D341Med (cell line): ENCODE data around the gene RASD1.
"Not testable (repeated sequence)": the region's sequence is repeated elsewhere in the genome, so short reads cannot be mapped to it uniquely, and the experiment has no call there.

Experiments
- DNase-seq: peaks from one replicate; pipeline ENCODE4 v3.0.0; 2012; ENCODE audit warnings: low spot score

RASD1 gene

DNA sequence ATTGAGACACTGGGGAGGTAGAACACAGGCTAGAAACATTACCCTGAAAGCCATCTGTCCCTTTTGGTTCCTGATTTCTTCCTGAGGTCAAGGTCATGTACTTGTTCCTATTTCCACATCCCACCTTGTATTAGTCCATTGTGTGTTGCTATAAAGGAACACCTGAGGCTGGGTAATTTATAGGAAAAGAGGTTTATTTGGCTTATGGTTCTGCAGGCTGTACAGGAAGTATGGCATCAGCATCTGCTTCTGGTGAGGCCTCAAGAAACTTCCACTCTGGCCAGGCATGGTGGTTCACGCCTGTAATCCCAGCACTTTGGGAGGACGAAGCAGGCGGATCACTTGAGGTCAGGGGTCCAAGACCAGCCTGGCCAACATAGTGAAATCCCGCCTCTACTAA, 26.8 kb downstream of the RASD1 start:
- DNase-seq: no peak

DNA sequence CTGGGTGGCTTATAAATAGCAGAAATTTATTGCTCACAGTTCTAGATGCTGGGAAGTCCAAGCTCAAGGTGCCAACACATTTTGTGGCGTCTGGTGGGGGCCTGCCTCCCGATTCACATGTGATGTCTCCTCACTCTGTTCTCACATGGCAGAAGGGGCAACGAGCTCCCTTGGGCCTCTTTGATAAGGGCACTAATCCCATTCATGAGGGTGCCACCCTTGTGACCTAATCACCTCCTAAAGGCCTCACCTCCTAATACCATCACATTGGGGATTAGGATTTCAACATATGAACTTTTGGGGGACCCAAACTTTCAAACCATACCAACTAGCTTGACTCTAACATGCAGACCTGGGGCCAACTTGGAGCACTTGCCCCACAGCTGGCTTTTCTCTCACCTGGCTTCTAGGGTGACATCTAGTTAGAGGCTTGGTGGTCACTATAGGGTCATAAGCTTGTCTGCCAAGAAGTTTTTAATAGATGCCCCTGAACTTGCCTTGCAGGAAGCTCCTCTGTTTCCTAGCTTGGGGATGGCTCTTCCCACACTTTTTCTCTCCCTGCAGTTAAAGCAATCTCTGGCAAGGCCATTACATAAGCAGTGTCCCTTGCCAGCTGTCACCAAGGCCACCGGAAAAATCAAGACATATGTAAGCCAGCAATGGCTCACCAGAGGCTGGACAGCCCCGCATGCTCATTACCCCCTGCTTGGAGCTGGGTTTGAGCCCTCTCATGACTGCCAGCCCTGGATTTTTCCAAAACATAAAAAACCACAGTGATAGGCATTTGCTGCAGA, 27.8 kb downstream of the RASD1 start:
- no peak for DNase-seq

DNA sequence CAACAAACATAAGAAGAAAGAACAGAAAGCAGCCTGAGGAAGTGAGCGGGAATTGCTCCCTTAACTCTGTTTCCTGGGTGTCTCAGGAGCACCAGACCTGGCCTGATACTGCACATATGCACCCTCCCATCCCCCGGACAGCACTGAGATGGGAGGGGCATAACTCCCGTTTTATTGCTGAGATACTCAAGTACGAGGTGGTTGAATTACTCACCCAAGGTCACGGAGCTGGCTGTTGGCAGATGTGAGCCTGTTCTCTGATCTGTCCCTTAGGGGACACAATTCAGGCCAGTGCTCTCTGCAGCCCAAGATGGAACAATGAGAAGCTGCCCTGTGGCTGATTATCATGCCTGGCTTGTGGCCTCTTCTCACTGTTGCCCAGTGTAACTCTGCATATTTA, 28.5 kb downstream of the RASD1 start:
- no peak for DNase-seq

DNA sequence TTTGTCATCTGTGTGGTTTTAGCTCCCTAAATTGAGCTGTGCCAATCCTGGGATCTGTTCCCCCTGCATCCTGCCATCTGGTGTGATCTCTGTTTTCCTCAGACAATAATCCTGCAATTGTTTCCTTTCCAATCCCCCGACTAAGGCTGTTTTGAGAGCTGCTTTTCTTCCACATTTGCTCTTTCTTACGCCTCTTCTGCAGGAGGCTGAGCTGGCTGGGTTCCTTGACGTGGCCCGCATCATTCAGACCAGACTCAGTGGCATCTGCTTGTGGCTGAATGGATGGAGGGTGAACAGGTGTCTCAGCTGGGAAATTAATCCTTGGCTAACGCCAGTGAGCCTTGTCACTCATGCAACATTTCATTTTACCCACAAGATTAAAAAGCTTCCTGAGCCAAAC, 29.2 kb downstream of the RASD1 start:
- peak; percentile 45 for DNase-seq

DNA sequence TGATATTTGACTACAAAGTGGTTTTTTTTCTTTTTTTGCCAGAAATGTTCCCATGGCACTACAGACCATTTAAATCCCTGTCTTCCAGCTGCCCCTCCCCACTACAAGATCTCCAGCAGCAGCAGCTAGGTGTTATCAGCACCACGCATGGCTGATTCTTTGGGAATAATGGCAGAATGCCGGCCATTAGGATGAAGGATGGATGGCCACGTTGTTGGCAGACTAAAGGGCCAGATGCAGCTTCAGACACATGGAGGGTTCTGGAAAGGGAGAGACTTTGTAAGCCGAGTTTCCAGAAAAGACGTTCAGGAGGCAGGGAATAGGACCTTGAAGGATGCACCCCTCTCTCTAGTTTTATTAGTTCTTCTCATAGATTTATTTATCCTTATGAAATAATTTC, 29.7 kb downstream of the RASD1 start:
- no peak for DNase-seq

DNA sequence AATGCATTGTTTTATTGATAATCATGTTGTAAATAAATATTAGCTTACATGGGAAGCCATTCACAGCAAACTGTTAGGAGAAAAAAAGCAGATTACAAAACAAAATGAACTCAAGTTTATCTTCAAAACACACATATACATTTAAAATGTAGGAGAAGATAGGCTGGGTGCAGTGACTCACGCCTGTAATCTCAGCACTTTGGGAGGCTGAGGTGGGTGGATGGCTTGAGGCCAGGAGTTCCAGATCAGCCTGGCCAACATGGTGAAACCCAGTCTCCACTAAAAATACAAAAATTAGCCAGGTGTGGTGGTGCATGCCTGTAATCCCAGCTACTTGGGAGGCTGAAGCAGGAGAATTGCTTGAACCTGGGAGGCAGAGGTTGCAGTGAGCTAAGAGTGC, 30.3 kb downstream of the RASD1 start:
- not testable (repeated sequence) for DNase-seq

DNA sequence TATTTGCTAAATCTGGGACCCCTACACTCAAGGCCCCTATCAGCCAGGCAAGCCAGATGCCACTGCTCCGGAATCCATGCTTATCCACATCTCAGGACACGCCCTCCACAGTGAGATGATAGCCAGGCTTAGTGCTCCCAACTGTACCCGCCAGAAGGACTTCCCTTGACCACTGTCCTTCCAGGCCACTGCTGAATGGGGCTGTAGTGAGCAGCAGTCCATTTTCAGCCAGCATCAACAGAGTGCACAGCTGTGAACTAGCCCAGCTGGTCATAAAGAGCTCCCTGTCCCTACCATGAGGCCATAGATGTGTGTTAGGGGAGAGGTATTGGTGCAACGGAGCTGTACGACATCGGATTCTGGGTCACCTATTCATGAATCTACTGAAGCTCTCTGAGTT, 32.4 kb downstream of the RASD1 start:
- no peak for DNase-seq

DNA sequence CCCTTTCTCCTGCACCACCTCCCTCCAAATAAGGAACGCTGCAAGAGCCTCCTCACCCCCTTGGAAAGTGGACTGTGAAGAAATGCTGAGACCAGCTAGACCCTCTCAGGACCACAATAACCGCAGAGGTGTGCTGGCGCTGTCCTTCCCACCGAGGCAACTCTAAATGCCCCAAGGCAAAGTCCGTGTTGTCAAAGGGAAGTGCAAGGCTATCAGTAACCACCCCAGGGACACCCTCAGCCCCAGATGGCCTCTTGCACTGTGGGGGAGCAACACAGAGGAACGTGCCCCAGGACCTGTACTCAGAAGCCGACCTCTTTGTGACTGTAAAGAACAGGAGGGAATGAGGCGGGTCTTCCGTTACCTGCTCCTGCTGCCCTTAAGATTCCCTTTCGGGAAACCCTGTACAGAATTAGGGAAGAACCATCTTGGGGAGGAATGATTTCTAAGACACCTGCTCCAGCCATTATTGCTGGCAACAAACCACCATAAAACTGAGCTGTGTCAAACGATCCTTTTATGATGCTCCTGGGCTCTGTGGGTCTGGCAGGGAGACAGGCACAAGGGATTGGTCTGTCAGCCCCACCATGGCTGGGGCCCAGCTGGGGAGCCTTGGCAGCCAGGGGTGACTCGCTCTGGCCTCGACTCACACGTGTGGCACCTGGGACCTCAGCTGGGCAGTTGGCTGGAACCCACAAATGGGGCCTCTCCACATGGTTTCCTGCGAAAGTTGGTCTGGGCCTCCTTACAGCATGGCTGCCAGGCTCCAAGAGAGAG, 34.0 kb downstream of the RASD1 start:
- DNase-seq: no peak

DNA sequence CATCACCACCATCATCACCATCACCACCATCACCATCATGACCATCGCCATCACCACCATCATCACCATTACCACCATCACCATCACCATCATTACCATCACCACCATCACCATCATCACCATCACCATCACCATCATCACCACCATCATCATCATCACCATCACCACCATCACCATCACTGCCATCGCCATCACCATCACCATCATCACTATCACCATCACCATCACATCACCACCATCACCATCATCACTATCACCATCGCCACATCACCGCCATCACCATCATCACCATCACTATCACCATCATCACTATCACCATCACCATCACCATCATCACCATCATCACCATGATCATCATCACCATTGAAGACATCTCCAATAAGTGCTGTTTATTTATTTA, 36.2 kb downstream of the RASD1 start:
- DNase-seq: no peak

DNA sequence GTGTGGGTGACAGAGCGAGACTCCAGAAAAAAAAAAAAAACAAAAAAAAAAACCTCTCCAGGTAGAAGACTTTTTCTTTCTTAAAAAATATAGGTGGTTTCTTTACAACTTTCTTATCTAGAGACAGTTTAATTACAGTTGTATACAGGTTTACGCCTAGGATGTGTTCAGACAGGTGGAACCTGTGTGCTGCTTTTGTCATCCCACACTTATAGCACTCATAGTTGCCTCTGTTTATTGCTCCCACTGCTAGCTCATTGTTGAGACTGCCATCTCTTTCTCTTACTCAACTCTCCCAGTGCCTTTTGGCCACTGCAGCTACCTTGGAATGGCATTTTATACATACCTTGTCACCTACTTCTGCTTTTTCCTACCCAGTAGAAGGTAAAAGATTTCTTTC, 38.5 kb downstream of the RASD1 start:
- no peak for DNase-seq

DNA sequence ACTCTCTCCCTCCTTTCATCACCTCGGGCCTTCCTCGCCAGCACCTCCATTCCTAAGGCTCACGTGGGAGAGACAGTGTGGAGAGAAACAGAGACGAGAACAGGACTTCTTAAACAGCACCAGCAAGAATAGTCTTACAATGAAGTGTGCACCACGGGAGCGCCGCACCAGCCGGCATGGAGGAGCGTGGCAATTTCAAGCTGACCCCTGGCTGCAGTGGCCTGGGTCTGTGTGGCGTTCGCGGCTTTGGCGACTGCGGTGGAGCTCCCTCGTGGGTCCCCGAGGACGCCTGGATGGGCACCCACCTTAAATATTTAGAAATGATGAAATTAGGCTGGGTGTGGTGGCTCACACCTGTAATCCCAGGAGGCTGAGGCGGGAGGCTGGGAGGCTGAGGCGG, 39.9 kb downstream of the RASD1 start:
- DNase-seq: no peak

DNA sequence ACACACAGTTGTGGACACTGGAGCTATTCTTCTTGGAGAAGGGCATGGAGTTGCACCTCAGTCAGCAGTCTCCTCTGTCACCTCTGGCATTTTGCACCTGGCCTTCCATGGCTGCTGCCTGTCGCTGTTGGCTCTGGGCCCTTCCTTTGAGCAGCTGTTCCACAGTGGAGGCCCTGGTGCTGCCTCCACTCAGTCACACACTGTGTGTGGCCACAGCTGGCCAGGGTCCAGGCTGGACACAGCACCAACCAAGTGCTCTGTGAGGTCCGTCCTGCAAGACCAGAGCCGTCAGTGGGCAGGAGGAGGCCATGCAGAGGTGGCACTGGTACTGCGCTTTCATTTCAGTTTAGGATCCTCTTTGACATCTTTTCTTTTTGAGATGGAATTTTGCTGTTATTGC, 41.0 kb downstream of the RASD1 start:
- no peak for DNase-seq

DNA sequence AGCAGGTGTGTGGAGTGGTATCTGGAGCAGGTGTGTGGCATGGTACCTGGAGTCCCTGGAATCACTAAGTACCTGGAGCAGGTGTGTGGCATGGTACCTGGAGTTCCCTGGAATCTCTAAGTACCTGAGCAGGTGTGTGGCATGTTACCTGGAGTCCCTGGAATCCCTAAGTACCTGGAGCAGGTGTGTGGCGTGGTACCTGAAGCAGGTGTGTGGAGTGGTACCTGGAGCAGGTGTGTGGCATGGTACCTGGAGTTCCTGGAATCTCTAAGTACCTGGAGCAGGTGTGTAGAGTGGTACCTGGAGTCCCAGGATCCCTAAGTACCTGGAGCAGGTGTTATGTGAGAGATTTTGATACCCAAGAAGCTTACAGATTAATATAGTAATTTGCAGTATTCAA, 41.5 kb downstream of the RASD1 start:
- DNase-seq: not testable (repeated sequence)

DNA sequence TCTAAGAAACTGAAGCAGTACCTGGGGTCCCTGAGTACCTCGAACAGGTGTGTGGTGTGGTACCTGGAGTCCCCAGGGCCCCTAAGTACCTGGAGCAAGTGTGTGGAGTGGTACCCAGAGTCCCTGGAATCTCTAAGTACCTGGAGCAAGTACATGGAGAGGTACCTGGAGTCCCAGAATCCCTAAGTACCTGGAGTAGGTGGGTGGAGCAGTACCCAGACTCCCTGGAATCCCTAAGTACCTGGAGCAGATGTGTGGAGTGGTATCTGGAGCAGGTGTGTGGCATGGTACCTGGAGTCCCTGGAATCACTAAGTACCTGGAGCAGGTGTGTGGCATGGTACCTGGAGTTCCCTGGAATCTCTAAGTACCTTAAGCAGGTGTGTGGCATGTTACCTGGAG, 41.9 kb downstream of the RASD1 start:
- DNase-seq: no peak

DNA sequence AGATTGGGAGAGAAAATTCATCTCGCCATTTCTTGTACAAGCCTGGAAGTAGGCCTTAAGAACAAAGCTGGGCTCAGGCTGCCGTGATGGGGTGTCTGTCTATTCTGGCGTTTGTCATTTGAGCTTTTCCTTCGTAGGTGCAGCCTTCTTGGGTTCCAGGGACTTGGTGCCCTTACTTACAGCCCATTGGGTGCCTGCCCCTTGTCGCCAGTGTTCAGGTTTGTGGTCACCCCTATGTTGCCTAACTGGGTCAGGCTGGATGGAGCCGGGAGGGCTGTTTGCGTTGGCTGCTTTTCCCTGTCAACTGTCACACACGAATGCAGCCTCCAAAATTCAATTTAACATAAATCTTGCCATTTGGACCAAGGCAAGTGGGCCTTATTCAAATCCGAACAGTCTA, 43.1 kb downstream of the RASD1 start:
- DNase-seq: no peak

DNA sequence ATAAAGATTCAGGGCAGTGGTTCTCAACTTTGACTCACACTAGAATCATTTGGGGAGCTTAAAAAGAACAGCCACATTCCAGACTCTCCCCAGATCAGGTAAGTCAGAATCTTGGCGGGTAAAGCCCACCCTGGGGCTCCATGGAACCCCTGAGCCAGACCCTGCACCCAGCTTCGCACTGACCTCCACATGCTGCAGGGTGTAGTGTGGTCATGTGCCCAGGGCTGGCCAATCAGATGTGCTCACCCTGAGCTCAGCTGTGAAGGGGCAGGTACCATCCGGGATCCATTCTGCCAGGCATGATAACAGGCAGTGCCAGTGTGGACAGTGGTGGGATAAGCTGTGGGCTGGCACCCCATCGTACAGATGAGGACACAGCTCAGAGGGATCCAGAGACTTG, 47.5 kb downstream of the RASD1 start:
- DNase-seq: no peak

DNA sequence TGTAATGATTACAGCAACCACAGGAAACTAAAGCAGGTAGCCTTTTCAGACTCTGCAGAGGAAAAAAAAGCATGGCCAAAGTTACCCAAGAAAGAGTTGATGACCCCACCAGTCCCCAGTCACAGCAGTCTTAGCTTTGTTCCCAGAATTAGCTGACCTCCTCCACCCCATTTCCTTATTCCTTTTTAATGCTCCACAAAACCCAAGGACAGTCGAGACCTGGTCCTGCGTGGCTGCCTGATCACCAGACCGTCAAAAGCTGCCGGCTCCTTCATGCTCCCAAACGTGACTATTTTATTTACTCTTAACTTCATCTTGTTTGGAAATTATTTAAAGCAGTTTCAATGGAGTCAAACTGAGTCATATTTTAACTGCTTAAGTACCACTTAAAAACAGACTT, 48.1 kb downstream of the RASD1 start:
- no peak for DNase-seq

DNA sequence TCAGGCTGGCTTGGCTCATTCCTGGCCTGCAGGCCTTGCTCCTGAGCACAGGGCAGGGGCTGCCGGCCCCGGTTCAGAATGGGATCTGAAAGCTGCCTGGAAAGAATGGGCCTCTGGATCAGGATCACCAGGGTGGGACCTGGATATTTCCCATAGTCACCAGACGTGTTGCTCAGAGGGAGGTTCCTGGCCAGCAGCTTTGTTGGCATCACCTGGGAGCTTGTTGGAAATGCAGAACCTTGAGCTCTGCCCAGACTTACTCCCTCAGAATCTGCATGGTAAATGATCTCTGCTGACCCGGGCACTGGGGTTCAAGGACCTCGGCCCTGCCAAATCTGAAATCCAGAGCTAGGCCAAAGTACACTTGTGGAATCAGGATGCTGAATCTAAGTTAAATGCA, 48.9 kb downstream of the RASD1 start:
- DNase-seq: no peak

DNA sequence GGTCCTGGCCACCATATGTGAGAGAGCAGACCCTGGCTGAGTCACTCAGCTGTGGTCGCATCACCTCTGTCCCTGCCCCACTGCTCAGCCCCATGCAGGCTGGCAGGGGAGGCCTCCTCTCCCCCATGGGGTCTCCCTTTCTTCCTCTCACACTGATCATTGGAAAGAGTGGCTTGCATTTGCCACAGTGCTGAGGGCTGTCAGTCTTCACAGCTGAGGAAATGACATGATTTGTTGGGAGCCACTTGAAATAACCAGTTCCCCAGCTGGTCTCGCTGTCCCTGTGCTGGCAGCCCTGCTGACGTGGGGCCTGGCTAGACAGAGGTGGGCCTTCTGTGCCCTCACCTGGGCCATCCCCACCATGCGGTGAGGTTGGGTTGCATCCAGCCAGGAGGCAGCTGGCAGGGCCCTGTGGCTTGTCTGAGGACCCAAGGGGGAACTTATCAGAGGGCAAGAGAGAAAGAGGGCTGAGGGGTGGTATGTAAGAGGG, 49.5 kb downstream of the RASD1 start:
- DNase-seq: no peak

DNA sequence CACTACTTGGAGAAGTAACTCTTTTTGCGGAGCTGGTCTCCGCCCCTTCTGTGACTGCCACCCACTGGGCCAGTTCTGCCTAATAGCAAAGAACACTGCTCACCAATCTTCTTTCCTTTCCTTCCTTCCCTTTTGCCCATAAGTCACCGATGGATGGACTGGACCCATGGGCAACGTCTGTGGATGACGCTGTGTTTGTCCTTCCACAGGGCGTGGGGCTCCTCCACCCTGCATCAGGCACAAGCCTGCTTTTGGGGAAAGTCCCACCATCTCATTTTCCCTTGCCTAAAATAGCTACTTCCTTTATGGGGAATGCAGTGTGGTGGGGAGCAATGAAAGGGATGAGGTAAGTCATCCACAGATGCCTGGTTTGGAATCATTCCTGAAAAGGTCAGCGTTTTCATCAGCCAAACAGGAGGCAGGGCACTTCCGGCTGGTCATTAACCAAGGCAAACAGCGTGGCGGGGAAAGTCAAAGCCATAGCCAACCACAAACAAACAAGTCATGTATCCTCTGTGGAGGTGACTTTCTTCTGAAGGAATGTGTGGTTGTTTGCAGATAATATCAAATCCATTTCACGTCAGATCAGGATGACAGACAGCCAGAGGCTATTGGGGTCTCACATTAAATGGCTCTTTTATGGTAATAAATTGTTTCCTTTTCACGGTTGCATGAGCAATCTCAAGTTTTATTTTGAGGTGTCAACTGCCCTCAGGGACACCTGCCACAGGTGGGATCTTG, 50.1 kb downstream of the RASD1 start:
- no peak for DNase-seq

DNA sequence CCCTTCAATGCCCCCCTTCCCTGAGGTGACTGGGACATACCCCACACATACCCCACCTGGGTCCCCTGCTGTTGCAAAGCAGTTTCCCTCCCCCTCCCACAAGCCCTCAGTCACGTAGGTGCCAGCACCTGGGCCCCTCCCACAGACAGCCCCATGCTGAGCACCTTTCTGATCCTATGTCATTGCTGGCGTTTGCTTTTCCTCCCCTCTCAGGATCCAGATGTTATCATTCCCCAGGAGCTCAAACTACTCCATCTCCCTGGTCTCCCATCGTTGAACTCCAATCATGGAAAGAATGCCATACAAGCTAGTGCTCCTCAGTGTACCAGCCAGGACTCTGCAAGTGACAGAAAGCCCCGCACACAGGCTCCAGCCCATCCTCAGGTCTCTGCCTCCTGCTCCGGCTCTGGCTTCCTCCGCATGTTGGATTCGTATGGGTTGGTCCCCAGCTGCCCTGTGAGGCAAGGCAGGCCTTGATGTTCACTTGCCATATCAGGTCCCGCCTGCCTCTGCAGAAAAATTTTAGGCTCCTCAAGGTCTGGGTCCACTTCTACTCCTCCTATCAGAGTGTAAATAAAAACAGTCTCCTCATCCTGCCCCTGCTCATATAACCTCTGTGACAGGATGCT, 50.8 kb downstream of the RASD1 start:
- DNase-seq: no peak
